ENCODE measurements around the gene PGLYRP4. TPM values are rescaled to one million over a fixed set of nuclear protein-coding genes. Genes with fewer than 3 reads are reported as not detected.
"Not testable (repeated sequence)": the region's sequence is repeated elsewhere in the genome, so short reads cannot be mapped to it uniquely, and the experiment has no call there.

The PGLYRP4 gene
- polyA plus RNA-seq, 1 donor from 2014 or later, result not detected

- H3K27me3 Mint-ChIP-seq, result peaks cover 9% of the 10 kb centered on the region
Observed at GRCh38 chr1:153355445-153356071, 6.9 kb upstream of the PGLYRP4 start.

DNA sequence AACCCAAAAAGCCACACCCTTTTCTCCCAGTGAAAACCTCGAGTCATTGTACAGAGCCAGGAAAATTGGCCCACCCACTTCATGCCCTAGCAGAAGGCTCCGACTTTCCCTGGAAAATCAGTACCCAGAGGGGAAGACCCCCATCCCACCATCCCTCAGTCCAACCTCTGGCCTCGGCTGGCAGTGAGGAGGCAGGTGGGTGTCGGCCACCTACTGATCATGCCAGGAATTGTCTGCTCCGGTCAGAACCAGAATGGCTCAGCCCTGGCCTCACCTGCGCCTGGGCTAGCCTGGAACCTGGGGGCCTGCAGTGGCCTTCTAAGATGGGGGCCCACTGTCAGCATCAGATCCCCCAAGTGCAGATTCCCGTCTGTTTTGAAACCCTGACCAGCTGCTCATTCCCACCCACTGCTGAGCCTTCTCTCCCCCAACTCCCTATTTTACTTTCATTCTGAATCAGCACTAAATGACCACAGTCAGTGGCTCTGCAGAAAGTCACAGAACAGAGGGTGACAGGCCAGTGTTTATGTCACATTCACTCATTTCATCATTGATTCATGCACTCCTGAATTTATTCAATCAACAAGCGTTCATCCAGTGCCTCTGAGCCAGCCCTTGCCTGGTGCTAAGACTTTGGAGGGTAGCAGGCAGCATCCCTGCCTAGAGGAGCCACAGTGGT is 6.0 kb upstream of the PGLYRP4 start:
- Mint-ChIP-seq H3K27me3 (peaks cover 14% of the 10 kb centered on the region), H3K4me1 (peaks cover 3 to 16% (median 4%) of the 10 kb centered on the region in 3 donors), H3K27ac (no peak overlapping the region), H3K4me3 (no peak overlapping the region), H3K36me3 (peaks cover 2% of the 10 kb centered on the region), H3K9me3 (no peaks in the 10 kb centered on the region)

More at GRCh38 chr1:153355445-153356071, 6.9 kb upstream of the PGLYRP4 start:
- H3K4me1 Mint-ChIP-seq, result peaks cover 3 to 18% (median 4%) of the 10 kb centered on the region in 3 donors
- peaks cover 2% of the 10 kb centered on the region for H3K36me3 Mint-ChIP-seq
- H3K9me3 Mint-ChIP-seq, result no peaks in the 10 kb centered on the region
- H3K4me3 Mint-ChIP-seq, result no peak overlapping the region
- H3K27ac Mint-ChIP-seq, result no peak overlapping the region

GRCh38 chr1:153353226-153353947 is 4.7 kb upstream of the PGLYRP4 start:
- peaks cover 3 to 14% (median 4%) of the 10 kb centered on the region in 3 donors for H3K4me1 Mint-ChIP-seq
- H3K27ac Mint-ChIP-seq, result no peak overlapping the region
- H3K4me3 Mint-ChIP-seq, result no peak overlapping the region
- no peaks in the 10 kb centered on the region for H3K9me3 Mint-ChIP-seq
- H3K36me3 Mint-ChIP-seq, result peaks cover 2% of the 10 kb centered on the region
- peaks cover 19% of the 10 kb centered on the region for H3K27me3 Mint-ChIP-seq

DNA sequence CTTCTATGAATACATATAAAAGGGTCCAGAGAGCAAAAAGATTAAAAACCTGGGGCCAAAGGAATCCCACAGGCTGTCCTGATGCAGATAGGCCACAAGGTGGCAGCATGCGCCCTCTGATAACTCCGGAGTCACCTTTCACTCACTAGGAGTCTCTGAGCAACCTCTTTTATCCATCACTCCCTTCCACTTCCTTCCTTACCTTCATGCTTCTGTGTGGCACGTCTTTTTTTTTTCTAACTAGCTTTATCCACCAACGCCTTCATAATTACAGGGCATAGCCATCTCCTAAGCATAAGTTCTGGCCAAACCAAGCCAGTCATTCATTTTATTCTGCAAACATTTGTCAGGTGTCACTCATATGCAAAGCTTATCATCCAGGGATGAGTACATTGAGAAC is 3.9 kb upstream of the PGLYRP4 start:
- no peaks in the 10 kb centered on the region for H3K9me3 Mint-ChIP-seq
- H3K36me3 Mint-ChIP-seq, result peaks cover 2% of the 10 kb centered on the region
- peaks cover 3 to 6% (median 4%) of the 10 kb centered on the region in 3 donors for H3K4me1 Mint-ChIP-seq
- no peak overlapping the region for H3K27ac Mint-ChIP-seq
- H3K4me3 Mint-ChIP-seq, result no peak overlapping the region
- peaks cover 28% of the 10 kb centered on the region for H3K27me3 Mint-ChIP-seq

DNA sequence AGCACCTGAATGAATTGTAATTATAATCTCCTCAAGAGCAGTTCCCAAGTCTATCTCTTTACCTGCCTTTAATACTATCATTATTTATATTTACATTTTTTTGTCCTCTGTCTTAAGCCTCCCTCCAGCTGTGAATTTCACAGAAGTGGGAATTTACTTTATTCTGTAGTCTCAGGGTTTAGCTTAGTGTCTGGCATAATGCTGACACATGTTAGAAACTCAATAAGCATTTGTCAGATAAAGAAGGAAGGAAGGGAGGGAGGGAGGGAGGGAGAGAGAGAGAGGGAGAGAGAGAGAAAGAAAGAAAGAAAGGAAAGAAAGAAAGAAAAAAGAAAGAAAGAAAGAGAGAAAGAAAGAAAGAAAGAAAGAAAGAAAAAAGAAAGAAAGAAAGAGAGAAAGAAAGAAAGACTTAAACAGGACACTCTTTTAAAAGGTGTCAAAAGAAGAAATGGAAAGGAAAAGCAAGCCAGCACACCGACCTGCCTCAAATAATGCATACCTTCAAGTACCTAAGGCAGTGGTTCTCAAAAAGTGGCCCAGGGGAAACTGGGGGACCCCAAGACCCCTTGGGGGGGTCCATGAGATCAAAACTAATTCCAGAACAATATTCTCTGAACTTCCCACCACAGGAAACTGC is 1.8 kb upstream of the PGLYRP4 start:
- H3K27ac Mint-ChIP-seq, result no peak overlapping the region
- H3K4me3 Mint-ChIP-seq, result no peak overlapping the region
- no peaks in the 10 kb centered on the region for H3K9me3 Mint-ChIP-seq
- H3K27me3 Mint-ChIP-seq, result peaks cover 42% of the 10 kb centered on the region
- H3K36me3 Mint-ChIP-seq, result peaks cover 2% of the 10 kb centered on the region
- H3K4me1 Mint-ChIP-seq, result peaks cover 9 to 15% (median 13%) of the 10 kb centered on the region in 3 donors

- Mint-ChIP-seq H3K4me1 (peaks cover 13 to 17% (median 15%) of the 10 kb centered on the region in 3 donors), H3K36me3 (no peaks in the 10 kb centered on the region), H3K27ac (no peak overlapping the region), H3K4me3 (no peak overlapping the region), H3K27me3 (peaks cover 47% of the 10 kb centered on the region), H3K9me3 (no peaks in the 10 kb centered on the region)
Observed at GRCh38 chr1:153349363-153350320, 1.0 kb upstream of the PGLYRP4 start.

DNA sequence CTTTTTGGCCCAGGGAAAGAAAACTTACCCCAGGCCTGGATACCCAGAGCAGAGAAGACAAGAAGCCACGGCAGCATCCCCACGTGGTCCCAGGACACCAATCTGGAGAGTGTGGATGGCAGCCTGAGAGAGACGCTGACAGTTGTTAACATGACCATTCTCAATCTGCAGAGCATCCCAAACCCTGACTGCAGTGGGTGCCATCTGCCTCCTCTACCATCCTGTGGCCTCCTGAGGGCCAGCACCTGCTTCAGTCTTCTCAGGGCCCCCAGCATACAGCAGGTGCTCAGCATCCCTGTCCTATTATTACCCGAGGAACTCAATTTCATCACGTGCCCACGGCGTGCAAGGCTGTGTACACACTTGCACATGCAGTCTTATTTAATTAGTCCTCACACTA is 785 bp downstream of the PGLYRP4 start:
- H3K27me3 Mint-ChIP-seq, result peaks cover 56% of the 10 kb centered on the region

GRCh38 chr1:153347049-153347448 is 1.6 kb downstream of the PGLYRP4 start:
- H3K27ac Mint-ChIP-seq, H3K9me3 Mint-ChIP-seq, H3K36me3 Mint-ChIP-seq, H3K4me3 Mint-ChIP-seq: not testable (repeated sequence)
- Mint-ChIP-seq H3K4me1 (peaks cover 17 to 21% (median 19%) of the 10 kb centered on the region in 3 donors), H3K27me3 (peaks cover 62% of the 10 kb centered on the region)

More for the DNA sequence above, 785 bp downstream of the PGLYRP4 start:
- Mint-ChIP-seq H3K4me3 (no peak overlapping the region), H3K4me1 (peaks cover 17 to 21% (median 19%) of the 10 kb centered on the region in 3 donors), H3K36me3 (no peaks in the 10 kb centered on the region), H3K27ac (no peak overlapping the region), H3K9me3 (no peaks in the 10 kb centered on the region)

DNA sequence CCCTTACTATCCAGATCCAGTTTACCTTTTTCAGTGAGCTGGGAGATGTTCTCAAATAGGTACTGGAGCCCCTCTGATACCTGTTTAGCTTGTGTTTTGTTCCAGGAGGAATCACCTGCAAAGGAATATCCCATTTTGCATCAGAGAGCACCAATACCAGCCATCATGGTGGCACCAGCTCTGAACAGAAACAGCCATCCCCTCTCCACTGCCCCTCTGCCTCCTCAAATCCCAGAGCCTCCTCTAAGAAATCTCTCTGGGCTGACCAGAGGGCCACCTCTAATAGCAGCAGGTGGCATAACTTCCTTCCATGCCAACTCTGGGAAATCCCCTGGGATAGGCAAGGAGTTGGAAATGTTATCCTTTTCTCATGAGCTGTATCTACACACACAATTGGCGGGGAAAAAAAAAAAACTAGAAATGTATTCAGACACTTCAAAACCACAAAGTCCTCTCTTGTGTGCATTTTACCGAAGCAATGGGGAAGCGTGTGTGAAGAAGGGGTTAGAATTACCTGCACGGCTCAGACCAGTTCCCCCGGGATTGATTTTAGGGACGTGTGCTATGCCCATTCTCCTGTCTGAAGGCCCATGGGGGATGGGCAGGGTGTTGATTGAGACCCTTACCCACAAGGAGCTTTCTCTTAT is 2.4 kb downstream of the PGLYRP4 start:
- Mint-ChIP-seq H3K27ac (no peak overlapping the region), H3K4me1 (peaks cover 17 to 21% (median 19%) of the 10 kb centered on the region in 3 donors), H3K36me3 (no peaks in the 10 kb centered on the region), H3K9me3 (no peaks in the 10 kb centered on the region), H3K27me3 (peaks cover 66% of the 10 kb centered on the region), H3K4me3 (peak overlapping the region in 2 of 4 donors; percentile 48 to 94)

- Mint-ChIP-seq H3K4me3 (peak overlapping the region in 1 of 4 donors; percentile 94), H3K27ac (no peak overlapping the region), H3K9me3 (no peaks in the 10 kb centered on the region), H3K36me3 (no peaks in the 10 kb centered on the region), H3K4me1 (peaks cover 17 to 21% (median 19%) of the 10 kb centered on the region in 3 donors), H3K27me3 (peaks cover 68% of the 10 kb centered on the region)
Observed at GRCh38 chr1:153345187-153346076, 3.2 kb downstream of the PGLYRP4 start.

DNA sequence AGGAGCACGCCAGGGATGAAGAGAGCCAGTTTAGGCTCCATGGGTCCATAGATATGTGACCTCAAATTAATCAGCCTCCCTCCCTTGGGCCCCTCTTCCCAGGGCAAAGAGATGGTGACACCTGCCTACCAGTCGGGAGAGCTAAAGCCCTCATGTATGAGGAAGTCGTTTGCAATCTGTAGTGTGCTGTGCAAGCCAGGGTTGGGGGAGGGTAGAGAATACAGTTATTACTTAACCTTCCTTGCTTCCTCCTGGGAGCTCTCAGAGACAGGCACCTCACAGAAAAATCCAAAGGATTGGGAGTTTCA is 4.0 kb downstream of the PGLYRP4 start:
- Mint-ChIP-seq H3K4me1 (peaks cover 17 to 22% (median 19%) of the 10 kb centered on the region in 3 donors), H3K27me3 (peaks cover 67% of the 10 kb centered on the region), H3K4me3 (peak overlapping the region in 1 of 4 donors; percentile 94)

DNA sequence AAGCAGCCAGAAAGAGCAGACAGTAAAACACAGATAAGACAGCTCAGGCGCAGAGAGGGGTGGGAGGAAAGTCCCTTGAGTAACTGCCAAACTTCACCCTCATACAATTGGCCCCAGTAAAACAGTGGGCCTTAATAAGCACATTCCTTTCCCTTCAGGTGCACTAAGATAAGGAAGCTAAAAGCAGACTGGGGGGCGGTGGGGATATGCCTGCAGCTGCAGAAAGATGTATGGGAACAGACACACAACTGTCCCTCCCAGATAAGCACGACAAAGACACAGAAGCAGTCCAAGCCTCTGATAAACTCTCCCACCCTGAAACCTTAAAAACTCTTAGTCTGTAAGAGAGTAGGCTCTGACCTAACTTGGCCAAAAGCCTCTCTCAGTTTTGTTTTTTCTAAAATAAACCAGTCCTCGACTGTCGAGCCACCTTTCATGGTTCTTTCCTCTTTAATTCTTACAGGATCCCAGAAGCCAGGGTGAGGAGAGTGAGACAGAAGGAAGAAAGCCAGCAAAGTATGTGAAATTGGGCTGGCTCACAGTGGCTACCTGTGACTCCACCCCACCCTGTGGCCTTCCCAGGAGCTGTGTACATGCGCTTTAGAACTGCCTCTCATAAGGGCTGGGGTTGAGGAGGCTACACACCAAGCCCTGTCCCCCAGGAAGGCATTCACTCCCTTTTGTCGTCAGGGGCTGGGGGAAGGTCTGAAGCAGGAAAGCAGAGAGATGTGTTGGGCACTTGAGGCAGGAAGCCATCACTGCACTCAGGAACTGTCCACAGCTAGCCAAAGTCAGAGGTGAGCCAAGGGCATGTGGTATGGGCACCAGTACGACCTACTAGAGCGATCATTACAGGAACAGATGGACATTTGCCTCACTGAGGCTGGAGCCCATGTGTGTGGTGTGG is 4.6 kb downstream of the PGLYRP4 start:
- Mint-ChIP-seq H3K9me3 (no peaks in the 10 kb centered on the region), H3K4me3 (peak overlapping the region in 1 of 4 donors; percentile 13), H3K36me3 (no peaks in the 10 kb centered on the region), H3K27me3 (peaks cover 62% of the 10 kb centered on the region), H3K4me1 (peaks cover 17 to 24% (median 19%) of the 10 kb centered on the region in 3 donors), H3K27ac (no peak overlapping the region)

More for the DNA sequence above, 4.0 kb downstream of the PGLYRP4 start:
- Mint-ChIP-seq H3K9me3 (no peaks in the 10 kb centered on the region), H3K36me3 (no peaks in the 10 kb centered on the region), H3K27ac (no peak overlapping the region)
